ENCODE data around the gene HORMAD2. TPM values are rescaled to one million over a fixed set of nuclear protein-coding genes. Genes with fewer than 3 reads are reported as not detected.

HORMAD2 gene
- total RNA-seq, 4 donors from 2014 or later: not detected

- H3K9me3 ChIP-seq: no peaks in the 10 kb centered on the region
- no peaks in the 10 kb centered on the region for H3K4me1 ChIP-seq
- H3K27ac ChIP-seq: no peak overlapping the region
- no peak overlapping the region for H3K4me3 ChIP-seq
- no peaks in the 10 kb centered on the region for H3K36me3 ChIP-seq
- TF ChIP-seq CTCF (IDR thresholded peaks at IDR 0.05 in 4 of 5, conservative IDR thresholded peaks at IDR 0.05 in 1 of 5): no peak
- no peak for TF ChIP-seq POLR2A (IDR thresholded peaks at IDR 0.05)
- no peak for DNase-seq
- H3K27me3 ChIP-seq: peaks cover 0 to 5% (median 0%) of the 10 kb centered on the region in 3 donors
- no peak for ATAC-seq
- intact Hi-C loops (cut with DNase I; ENCODE audit: low total_unique reads) (no loop called here), in situ Hi-C loops (cut with MboI; ENCODE audit: low sequenced_read_pairs in 4 of 4) (loop anchor here (25.0 kb wide), 1 partner anchor 270 kb away; the partner anchor contains the start of genes RNF215 (in 4 of the 4) and SEC14L2 (in 4 of the 4))
Measured at GRCh38 chr22:30117256-30117655, 37.0 kb downstream of the HORMAD2 start.

GRCh38 chr22:30118291-30118690 is 38.0 kb downstream of the HORMAD2 start:
- no peak overlapping the region for H3K4me3 ChIP-seq
- peaks cover 0 to 5% (median 4%) of the 10 kb centered on the region in 3 donors for H3K27me3 ChIP-seq
- DNase-seq: no peak
- ATAC-seq: no peak
- no peaks in the 10 kb centered on the region for H3K9me3 ChIP-seq
- in situ Hi-C loops (cut with MboI; ENCODE audit: low sequenced_read_pairs in 4 of 4): loop anchor here (25.0 kb wide), 1 partner anchor 269 kb away; the partner anchor contains the start of genes RNF215 (in 4 of the 4) and SEC14L2 (in 4 of the 4)
- no peaks in the 10 kb centered on the region for H3K36me3 ChIP-seq
- H3K4me1 ChIP-seq: no peaks in the 10 kb centered on the region
- no peak overlapping the region for H3K27ac ChIP-seq
- TF ChIP-seq CTCF (IDR thresholded peaks at IDR 0.05 in 4 of 5, conservative IDR thresholded peaks at IDR 0.05 in 1 of 5): no peak
- TF ChIP-seq POLR2A (IDR thresholded peaks at IDR 0.05): no peak
- intact Hi-C loops (cut with DNase I; ENCODE audit: low total_unique reads): no loop called here

GRCh38 chr22:30121960-30122359 is 41.7 kb downstream of the HORMAD2 start:
- Histone ChIP-seq H3K36me3 (no peaks in the 10 kb centered on the region), H3K4me1 (no peaks in the 10 kb centered on the region), H3K4me3 (no peak overlapping the region), H3K27me3 (peaks cover 0 to 9% (median 4%) of the 10 kb centered on the region in 3 donors), H3K27ac (no peak overlapping the region), H3K9me3 (no peaks in the 10 kb centered on the region)
- TF ChIP-seq CTCF (IDR thresholded peaks at IDR 0.05 in 4 of 5, conservative IDR thresholded peaks at IDR 0.05 in 1 of 5) (no peak), POLR2A (IDR thresholded peaks at IDR 0.05) (no peak)
- no peak for DNase-seq
- intact Hi-C loops (cut with DNase I; ENCODE audit: low total_unique reads) (no loop called here), in situ Hi-C loops (cut with MboI; ENCODE audit: low sequenced_read_pairs in 4 of 4) (loop anchor here (25.0 kb wide), 1 partner anchor 265 kb away; the partner anchor contains the start of genes RNF215 (in 4 of the 4) and SEC14L2 (in 4 of the 4))
- no peak for ATAC-seq

GRCh38 chr22:30123463-30123862 is 43.2 kb downstream of the HORMAD2 start:
- TF ChIP-seq POLR2A (IDR thresholded peaks at IDR 0.05): no peak
- TF ChIP-seq CTCF (IDR thresholded peaks at IDR 0.05 in 4 of 5, conservative IDR thresholded peaks at IDR 0.05 in 1 of 5): no peak
- H3K27me3 ChIP-seq: peaks cover 0 to 9% (median 4%) of the 10 kb centered on the region in 3 donors
- in situ Hi-C loops (cut with MboI; ENCODE audit: low sequenced_read_pairs in 4 of 4) (loop anchor here (25.0 kb wide), 1 partner anchor 264 kb away; the partner anchor contains the start of genes RNF215 (in 4 of the 4) and SEC14L2 (in 4 of the 4)), intact Hi-C loops (cut with DNase I; ENCODE audit: low total_unique reads) (no loop called here)
- DNase-seq: no peak
- no peak overlapping the region for H3K4me3 ChIP-seq
- H3K27ac ChIP-seq: no peak overlapping the region
- H3K9me3 ChIP-seq: no peaks in the 10 kb centered on the region
- H3K36me3 ChIP-seq: no peaks in the 10 kb centered on the region
- no peak for ATAC-seq
- no peaks in the 10 kb centered on the region for H3K4me1 ChIP-seq

- intact Hi-C loops (cut with DNase I; ENCODE audit: low total_unique reads) (no loop called here), in situ Hi-C loops (cut with MboI; ENCODE audit: low sequenced_read_pairs in 4 of 4) (no loop called here)
- Histone ChIP-seq H3K4me3 (no peak overlapping the region), H3K4me1 (no peaks in the 10 kb centered on the region), H3K27ac (no peak overlapping the region), H3K36me3 (no peaks in the 10 kb centered on the region), H3K9me3 (no peaks in the 10 kb centered on the region), H3K27me3 (peaks cover 0 to 4% (median 0%) of the 10 kb centered on the region in 3 donors)
- TF ChIP-seq CTCF (IDR thresholded peaks at IDR 0.05 in 4 of 5, conservative IDR thresholded peaks at IDR 0.05 in 1 of 5) (no peak), POLR2A (IDR thresholded peaks at IDR 0.05) (no peak)
- ATAC-seq (no peak), DNase-seq (no peak)
Measured at GRCh38 chr22:30127749-30128166, 47.5 kb downstream of the HORMAD2 start.

Measured in gastrocnemius medialis (tissue), 4 donors.